ENCODE measurements around the gene IFNE. TPM values are rescaled to one million over a fixed set of nuclear protein-coding genes. Genes with fewer than 3 reads are reported as not detected.

The IFNE gene
- total RNA-seq, 2 donors from 2014 or later, result not detected

DNA sequence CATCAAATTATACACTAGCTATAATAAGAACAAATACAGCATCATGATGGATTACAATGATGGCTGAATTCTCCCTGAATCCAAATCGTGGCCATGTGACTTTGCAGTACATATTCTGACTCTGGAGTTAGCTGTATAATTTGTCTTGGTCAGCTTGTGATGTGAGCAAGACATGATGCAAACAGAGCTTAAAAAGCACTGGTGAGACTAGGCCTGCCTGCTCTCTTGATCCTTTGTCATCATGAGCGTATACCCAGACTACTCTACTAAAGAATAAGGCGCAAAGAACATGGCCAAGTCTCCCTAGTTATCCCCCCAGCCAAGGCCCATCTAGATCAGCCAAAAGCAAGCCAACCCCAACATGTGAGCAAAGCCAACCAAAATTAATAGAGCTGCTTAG is 34.7 kb upstream of the IFNE start:
- no peaks in the 10 kb centered on the region for H3K4me1 ChIP-seq (ENCODE audit: control insufficient read depth in 1 of 2, low read depth in 2 of 2)
- H3K36me3 ChIP-seq, result no peaks in the 10 kb centered on the region
- no peaks in the 10 kb centered on the region for H3K27me3 ChIP-seq (replicated peaks; ENCODE audit: insufficient read depth)
- TF ChIP-seq, protein P1, sequence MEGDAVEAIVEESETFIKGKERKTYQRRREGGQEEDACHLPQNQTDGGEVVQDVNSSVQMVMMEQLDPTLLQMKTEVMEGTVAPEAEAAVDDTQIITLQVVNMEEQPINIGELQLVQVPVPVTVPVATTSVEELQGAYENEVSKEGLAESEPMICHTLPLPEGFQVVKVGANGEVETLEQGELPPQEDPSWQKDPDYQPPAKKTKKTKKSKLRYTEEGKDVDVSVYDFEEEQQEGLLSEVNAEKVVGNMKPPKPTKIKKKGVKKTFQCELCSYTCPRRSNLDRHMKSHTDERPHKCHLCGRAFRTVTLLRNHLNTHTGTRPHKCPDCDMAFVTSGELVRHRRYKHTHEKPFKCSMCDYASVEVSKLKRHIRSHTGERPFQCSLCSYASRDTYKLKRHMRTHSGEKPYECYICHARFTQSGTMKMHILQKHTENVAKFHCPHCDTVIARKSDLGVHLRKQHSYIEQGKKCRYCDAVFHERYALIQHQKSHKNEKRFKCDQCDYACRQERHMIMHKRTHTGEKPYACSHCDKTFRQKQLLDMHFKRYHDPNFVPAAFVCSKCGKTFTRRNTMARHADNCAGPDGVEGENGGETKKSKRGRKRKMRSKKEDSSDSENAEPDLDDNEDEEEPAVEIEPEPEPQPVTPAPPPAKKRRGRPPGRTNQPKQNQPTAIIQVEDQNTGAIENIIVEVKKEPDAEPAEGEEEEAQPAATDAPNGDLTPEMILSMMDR (IDR thresholded peaks at IDR 0.05), result no peak
- no peak overlapping the region for H3K27ac ChIP-seq
- no peak overlapping the region for H3K4me3 ChIP-seq
- no peak for DNase-seq (ENCODE audit: low spot score)
- no peak for ATAC-seq (ENCODE audit: insufficient number of reproducible peaks, low FRiP score, low read depth)
- H3K9me3 ChIP-seq, result no peaks in the 10 kb centered on the region

DNA sequence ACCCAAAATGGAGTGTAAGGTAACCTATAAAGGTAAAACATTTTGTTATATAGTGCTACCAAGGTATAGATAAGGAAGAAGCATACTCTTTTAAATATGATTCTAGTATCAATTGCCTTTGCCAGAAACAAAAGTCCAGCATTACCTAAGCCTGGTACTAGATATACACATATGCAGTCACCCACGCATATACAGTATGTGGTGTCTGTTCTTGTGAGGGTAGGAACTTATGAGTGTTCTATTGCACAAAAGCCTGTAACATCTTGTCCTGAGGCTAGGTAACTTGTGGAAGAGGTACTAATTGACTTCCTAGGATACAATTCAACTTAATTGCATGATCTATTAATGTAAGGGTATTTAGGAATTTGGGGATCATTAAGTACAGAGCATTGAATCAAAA is 31.3 kb upstream of the IFNE start:
- Histone ChIP-seq H3K9me3 (no peaks in the 10 kb centered on the region), H3K36me3 (no peaks in the 10 kb centered on the region), H3K27me3 (replicated peaks; ENCODE audit: insufficient read depth) (no peaks in the 10 kb centered on the region), H3K4me3 (no peak overlapping the region), H3K4me1 (ENCODE audit: control insufficient read depth in 1 of 2, low read depth in 2 of 2) (no peaks in the 10 kb centered on the region), H3K27ac (no peak overlapping the region)
- ATAC-seq (ENCODE audit: insufficient number of reproducible peaks, low FRiP score, low read depth), result no peak
- DNase-seq (ENCODE audit: low spot score), result no peak
- TF ChIP-seq, protein P1 (IDR thresholded peaks at IDR 0.05), result no peak

DNA sequence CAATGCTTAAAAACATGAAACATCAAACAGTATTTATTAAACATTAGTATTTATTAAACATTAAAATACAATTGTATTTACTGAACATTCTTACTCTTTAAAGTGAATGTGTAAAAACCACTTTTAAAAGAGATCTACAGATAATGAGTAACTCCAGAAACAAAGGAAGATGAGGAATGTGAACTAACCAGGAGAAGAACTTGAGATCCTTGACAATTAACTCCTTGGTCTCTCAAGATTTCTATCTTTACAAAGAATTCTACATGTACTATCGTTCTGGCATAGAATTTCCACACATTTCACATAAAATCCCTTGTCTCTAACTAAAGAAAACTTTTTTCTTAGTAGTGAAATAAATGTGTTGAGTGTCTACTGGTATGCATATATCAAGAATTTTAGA is 28.7 kb upstream of the IFNE start:
- no peak for DNase-seq (ENCODE audit: low spot score)
- H3K27ac ChIP-seq, result no peak overlapping the region
- TF ChIP-seq, protein P1 (IDR thresholded peaks at IDR 0.05), result no peak

DNA sequence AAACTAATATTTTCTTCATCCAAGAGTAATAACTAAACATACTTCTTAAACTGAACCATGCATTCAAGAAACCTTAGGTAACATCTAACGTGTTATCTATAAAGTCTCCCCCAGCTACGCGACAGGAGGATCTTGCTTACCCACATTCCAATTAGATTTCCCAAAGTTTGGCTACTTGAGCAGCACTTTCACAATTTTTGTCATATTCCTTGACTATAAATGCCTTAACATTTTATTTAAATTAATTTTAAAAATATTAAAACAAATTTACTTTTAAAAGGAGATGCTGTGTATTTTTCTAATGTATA is 25.3 kb upstream of the IFNE start:
- no peaks in the 10 kb centered on the region for H3K27me3 ChIP-seq (replicated peaks; ENCODE audit: insufficient read depth)
- H3K36me3 ChIP-seq, result no peaks in the 10 kb centered on the region
- H3K9me3 ChIP-seq, result no peaks in the 10 kb centered on the region
- DNase-seq (ENCODE audit: low spot score) (no peak), ATAC-seq (ENCODE audit: insufficient number of reproducible peaks, low FRiP score, low read depth) (no peak)
- no peak overlapping the region for H3K27ac ChIP-seq
- no peak overlapping the region for H3K4me3 ChIP-seq
- TF ChIP-seq, protein P1 (IDR thresholded peaks at IDR 0.05), result no peak
- no peaks in the 10 kb centered on the region for H3K4me1 ChIP-seq (ENCODE audit: control insufficient read depth in 1 of 2, low read depth in 2 of 2)

More for the DNA sequence above, 28.7 kb upstream of the IFNE start:
- Histone ChIP-seq H3K9me3 (no peaks in the 10 kb centered on the region), H3K4me1 (ENCODE audit: control insufficient read depth in 1 of 2, low read depth in 2 of 2) (no peaks in the 10 kb centered on the region), H3K27me3 (replicated peaks; ENCODE audit: insufficient read depth) (no peaks in the 10 kb centered on the region), H3K4me3 (no peak overlapping the region), H3K36me3 (no peaks in the 10 kb centered on the region)
- ATAC-seq (ENCODE audit: insufficient number of reproducible peaks, low FRiP score, low read depth), result no peak

DNA sequence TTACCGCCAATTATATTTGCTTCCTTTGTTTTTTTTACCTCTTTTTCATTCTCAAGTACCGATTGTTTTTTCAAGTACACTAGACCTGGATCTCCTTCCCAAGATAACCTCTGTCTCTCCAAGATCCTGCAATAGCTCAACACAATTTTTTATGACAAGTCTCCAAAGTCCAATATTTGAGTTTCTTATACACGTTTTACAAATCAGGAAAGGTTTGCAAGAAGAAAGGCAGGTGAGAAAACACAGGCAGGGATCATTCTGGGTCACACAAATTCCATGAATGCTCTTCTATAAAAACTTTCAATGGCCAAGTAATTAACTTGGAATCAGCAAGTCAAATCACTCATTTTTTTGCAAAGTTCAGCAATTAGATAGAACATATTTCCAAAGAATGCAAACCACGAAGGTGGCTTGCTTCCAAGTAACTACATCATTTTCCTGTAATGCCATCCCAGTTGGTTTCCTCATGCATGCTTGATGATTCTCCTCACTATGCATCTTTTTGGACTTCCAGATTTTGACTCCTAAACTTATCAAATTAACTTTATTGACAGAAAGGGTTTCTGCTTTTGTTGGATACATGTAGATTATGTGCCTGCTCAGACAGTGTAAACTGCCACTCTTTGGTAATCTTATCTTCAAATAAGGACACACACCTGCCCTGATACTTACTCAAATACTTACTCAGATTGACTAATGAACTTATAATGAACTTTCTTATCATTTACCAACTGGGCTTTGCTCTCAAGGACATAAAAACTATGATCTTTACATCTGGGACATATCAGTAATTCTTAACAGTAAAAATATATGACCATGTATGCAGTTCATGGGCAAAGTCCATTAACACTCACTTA is 24.7 kb upstream of the IFNE start:
- H3K9me3 ChIP-seq, result no peaks in the 10 kb centered on the region

More for the DNA sequence above, 24.7 kb upstream of the IFNE start:
- ATAC-seq (ENCODE audit: insufficient number of reproducible peaks, low FRiP score, low read depth), result no peak
- Histone ChIP-seq H3K27me3 (replicated peaks; ENCODE audit: insufficient read depth) (no peaks in the 10 kb centered on the region), H3K36me3 (no peaks in the 10 kb centered on the region), H3K27ac (no peak overlapping the region), H3K4me3 (no peak overlapping the region), H3K4me1 (ENCODE audit: control insufficient read depth in 1 of 2, low read depth in 2 of 2) (no peaks in the 10 kb centered on the region)
- TF ChIP-seq, protein P1 (IDR thresholded peaks at IDR 0.05), result no peak
- no peak for DNase-seq (ENCODE audit: low spot score)

Measured in thoracic aorta (tissue), 2 donors.